Neural progenitor cell (in vitro differentiated cells): Measurements from ENCODE around the gene ANO2.

Experiments
- EZH2phosphoT487 ChIP-seq: fragments of 200-600 bp; sonication (generic); IDR thresholded peaks from 2 replicates; pipeline ENCODE4 v1.6.1; 2017; ENCODE audit warnings: antibody characterized with exemption
- TF ChIP-seq, protein P1 (sequence below): fragments of 200-600 bp; sonication (generic); IDR thresholded peaks from 2 replicates; pipeline ENCODE4 v1.5.1; 2017; ENCODE audit warnings: antibody characterized with exemption, mild to moderate bottlenecking

GRCh38 chr12:5971194-5971850 lies 26.3 kb upstream of the ANO2 start:
- TF ChIP-seq EZH2phosphoT487: no peak
- TF ChIP-seq, protein P1, sequence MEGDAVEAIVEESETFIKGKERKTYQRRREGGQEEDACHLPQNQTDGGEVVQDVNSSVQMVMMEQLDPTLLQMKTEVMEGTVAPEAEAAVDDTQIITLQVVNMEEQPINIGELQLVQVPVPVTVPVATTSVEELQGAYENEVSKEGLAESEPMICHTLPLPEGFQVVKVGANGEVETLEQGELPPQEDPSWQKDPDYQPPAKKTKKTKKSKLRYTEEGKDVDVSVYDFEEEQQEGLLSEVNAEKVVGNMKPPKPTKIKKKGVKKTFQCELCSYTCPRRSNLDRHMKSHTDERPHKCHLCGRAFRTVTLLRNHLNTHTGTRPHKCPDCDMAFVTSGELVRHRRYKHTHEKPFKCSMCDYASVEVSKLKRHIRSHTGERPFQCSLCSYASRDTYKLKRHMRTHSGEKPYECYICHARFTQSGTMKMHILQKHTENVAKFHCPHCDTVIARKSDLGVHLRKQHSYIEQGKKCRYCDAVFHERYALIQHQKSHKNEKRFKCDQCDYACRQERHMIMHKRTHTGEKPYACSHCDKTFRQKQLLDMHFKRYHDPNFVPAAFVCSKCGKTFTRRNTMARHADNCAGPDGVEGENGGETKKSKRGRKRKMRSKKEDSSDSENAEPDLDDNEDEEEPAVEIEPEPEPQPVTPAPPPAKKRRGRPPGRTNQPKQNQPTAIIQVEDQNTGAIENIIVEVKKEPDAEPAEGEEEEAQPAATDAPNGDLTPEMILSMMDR: no peak
